Measurements from ENCODE around the gene GALNT15.

The GALNT15 gene

DNA sequence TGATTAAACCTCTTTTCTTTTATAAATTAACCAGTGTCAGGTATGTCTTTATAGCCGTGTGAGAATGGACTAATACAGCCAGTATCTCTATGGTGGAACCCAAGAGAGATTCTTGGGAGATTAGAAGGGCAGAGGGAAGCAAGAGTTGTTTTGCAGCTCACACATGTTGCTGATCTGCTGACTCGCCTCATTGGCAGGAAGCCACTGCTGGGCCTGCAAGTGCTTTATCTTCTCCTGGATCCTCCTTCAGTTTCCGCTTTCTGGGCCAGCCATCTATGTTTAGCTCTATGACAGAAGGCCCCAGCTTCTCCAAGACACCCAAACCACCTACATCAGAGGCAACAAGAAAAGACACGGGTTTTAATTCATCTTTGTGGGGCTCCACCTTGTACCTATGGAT lies 23.4 kb upstream of the GALNT15 start:
- H3K36me3 ChIP-seq (replicated peaks; ENCODE audit: low read depth, low read length): no peaks in the 10 kb centered on the region
- TF ChIP-seq, protein P1, sequence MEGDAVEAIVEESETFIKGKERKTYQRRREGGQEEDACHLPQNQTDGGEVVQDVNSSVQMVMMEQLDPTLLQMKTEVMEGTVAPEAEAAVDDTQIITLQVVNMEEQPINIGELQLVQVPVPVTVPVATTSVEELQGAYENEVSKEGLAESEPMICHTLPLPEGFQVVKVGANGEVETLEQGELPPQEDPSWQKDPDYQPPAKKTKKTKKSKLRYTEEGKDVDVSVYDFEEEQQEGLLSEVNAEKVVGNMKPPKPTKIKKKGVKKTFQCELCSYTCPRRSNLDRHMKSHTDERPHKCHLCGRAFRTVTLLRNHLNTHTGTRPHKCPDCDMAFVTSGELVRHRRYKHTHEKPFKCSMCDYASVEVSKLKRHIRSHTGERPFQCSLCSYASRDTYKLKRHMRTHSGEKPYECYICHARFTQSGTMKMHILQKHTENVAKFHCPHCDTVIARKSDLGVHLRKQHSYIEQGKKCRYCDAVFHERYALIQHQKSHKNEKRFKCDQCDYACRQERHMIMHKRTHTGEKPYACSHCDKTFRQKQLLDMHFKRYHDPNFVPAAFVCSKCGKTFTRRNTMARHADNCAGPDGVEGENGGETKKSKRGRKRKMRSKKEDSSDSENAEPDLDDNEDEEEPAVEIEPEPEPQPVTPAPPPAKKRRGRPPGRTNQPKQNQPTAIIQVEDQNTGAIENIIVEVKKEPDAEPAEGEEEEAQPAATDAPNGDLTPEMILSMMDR (IDR thresholded peaks at IDR 0.05; ENCODE audit: low read depth, low read length): no peak
- TF ChIP-seq EZH2phosphoT487 (IDR thresholded peaks at IDR 0.05; ENCODE audit: low read depth): no peak
- H3K9me3 ChIP-seq (ENCODE audit: insufficient read depth, low read length): peaks cover 4% of the 10 kb centered on the region; the same call in 1 of the 2 replicates
- H3K27me3 ChIP-seq (ENCODE audit: low read depth, low read length): peaks cover 4% of the 10 kb centered on the region; the same call in 1 of the 2 replicates
- no peak overlapping the region for H3K9ac ChIP-seq (ENCODE audit: low read length)
- no peak overlapping the region for H2AFZ ChIP-seq (ENCODE audit: low read depth, low read length)
- no peak overlapping the region for H3K27ac ChIP-seq (ENCODE audit: low read length)
- no peaks in the 10 kb centered on the region for H3K79me2 ChIP-seq (ENCODE audit: low read length)
- no peak overlapping the region for H3K4me3 ChIP-seq (ENCODE audit: low read length)
- H4K20me1 ChIP-seq (ENCODE audit: insufficient read depth, low read length): no peaks in the 10 kb centered on the region
- no peak overlapping the region for H3K4me2 ChIP-seq (ENCODE audit: low read length)
- no peaks in the 10 kb centered on the region for H3K4me1 ChIP-seq (ENCODE audit: low read length)

DNA sequence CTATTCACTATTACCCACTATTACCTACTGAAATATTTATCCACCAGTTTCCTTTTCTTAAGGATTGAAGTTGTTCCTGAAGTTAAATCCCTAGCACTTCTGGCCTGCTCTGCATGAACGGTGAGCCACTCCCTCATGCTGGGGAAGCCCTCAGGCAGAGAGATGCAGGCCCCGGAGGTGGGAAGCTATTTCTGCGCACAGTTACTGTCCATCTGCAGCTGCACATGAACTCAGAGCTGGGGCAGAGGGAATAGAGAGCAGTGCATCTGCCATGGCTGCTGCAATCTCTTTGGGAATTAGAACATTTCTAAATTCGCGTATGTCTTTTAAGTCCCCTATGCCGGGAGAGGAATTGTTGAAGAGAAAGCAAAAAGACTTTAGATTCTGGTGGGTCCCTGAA lies 6.3 kb upstream of the GALNT15 start:
- no peak overlapping the region for H2AFZ ChIP-seq (ENCODE audit: low read depth, low read length)
- no peaks in the 10 kb centered on the region for H3K9me3 ChIP-seq (ENCODE audit: insufficient read depth, low read length)
- H3K27ac ChIP-seq (ENCODE audit: low read length): no peak overlapping the region
- no peaks in the 10 kb centered on the region for H3K79me2 ChIP-seq (ENCODE audit: low read length)
- no peaks in the 10 kb centered on the region for H3K36me3 ChIP-seq (replicated peaks; ENCODE audit: low read depth, low read length)
- H3K4me1 ChIP-seq (ENCODE audit: low read length): no peaks in the 10 kb centered on the region
- no peak overlapping the region for H3K9ac ChIP-seq (ENCODE audit: low read length)
- no peak for TF ChIP-seq EZH2phosphoT487 (IDR thresholded peaks at IDR 0.05; ENCODE audit: low read depth)
- TF ChIP-seq, protein P1 (IDR thresholded peaks at IDR 0.05; ENCODE audit: low read depth, low read length): no peak
- no peak overlapping the region for H3K4me3 ChIP-seq (ENCODE audit: low read length)
- H3K27me3 ChIP-seq (ENCODE audit: low read depth, low read length): peaks cover 30% of the 10 kb centered on the region
- H4K20me1 ChIP-seq (ENCODE audit: insufficient read depth, low read length): no peaks in the 10 kb centered on the region
- H3K4me2 ChIP-seq (ENCODE audit: low read length): no peak overlapping the region

DNA sequence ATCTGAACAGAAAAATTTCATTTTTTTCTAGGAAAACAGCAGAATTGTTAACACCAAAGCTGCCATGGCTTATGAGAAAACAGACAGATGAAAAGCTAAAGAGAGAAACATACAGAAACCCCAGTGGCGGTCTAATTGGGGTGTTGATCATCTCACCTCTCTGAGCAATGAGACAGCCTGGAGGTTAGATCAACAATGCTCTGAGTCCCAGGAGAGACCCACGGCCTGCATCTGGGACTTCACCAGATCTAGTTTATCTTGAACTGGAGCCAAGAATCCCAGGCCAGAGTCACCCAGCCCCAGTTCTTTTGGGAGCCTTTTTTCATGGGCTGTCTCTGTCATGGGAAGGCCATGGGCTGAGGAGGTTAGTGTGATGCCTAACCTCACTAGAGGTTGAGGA lies 3.5 kb upstream of the GALNT15 start:
- Histone ChIP-seq H3K79me2 (ENCODE audit: low read length) (no peaks in the 10 kb centered on the region), H2AFZ (ENCODE audit: low read depth, low read length) (no peak overlapping the region), H3K27ac (ENCODE audit: low read length) (no peak overlapping the region), H3K4me2 (ENCODE audit: low read length) (no peak overlapping the region), H3K36me3 (replicated peaks; ENCODE audit: low read depth, low read length) (no peaks in the 10 kb centered on the region), H3K4me3 (ENCODE audit: low read length) (no peak overlapping the region), H3K9me3 (ENCODE audit: insufficient read depth, low read length) (no peaks in the 10 kb centered on the region), H3K4me1 (ENCODE audit: low read length) (no peaks in the 10 kb centered on the region), H3K27me3 (ENCODE audit: low read depth, low read length) (peaks cover 53% of the 10 kb centered on the region), H4K20me1 (ENCODE audit: insufficient read depth, low read length) (no peaks in the 10 kb centered on the region), H3K9ac (ENCODE audit: low read length) (no peak overlapping the region)
- TF ChIP-seq EZH2phosphoT487 (IDR thresholded peaks at IDR 0.05; ENCODE audit: low read depth): no peak
- TF ChIP-seq, protein P1 (IDR thresholded peaks at IDR 0.05; ENCODE audit: low read depth, low read length): no peak

DNA sequence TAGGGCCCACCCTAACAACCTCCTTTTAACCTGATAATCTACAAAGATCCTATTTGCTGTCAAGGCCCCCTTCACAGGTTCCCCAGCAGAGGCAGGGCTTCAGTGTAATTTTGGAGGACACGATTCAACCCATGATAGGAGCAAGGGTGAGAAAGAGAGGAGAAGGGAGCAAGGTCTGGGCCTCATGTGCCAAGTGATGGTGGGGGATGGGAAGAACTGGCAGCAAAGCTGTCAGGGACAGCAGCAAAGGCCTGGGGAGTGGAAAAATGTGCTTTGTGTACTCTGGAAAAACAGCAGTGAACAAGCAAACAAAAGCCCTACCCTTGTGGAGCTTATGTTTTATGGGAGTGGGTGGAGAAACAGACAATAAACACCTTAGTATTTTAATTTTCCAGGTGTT lies 2.7 kb upstream of the GALNT15 start:
- no peak overlapping the region for H3K9ac ChIP-seq (ENCODE audit: low read length)
- no peaks in the 10 kb centered on the region for H3K9me3 ChIP-seq (ENCODE audit: insufficient read depth, low read length)
- H3K27ac ChIP-seq (ENCODE audit: low read length): no peak overlapping the region
- H3K79me2 ChIP-seq (ENCODE audit: low read length): no peaks in the 10 kb centered on the region
- H3K36me3 ChIP-seq (replicated peaks; ENCODE audit: low read depth, low read length): no peaks in the 10 kb centered on the region
- H3K4me2 ChIP-seq (ENCODE audit: low read length): no peak overlapping the region
- H3K4me3 ChIP-seq (ENCODE audit: low read length): no peak overlapping the region
- H2AFZ ChIP-seq (ENCODE audit: low read depth, low read length): no peak overlapping the region
- TF ChIP-seq, protein P1 (IDR thresholded peaks at IDR 0.05; ENCODE audit: low read depth, low read length): no peak
- no peak for TF ChIP-seq EZH2phosphoT487 (IDR thresholded peaks at IDR 0.05; ENCODE audit: low read depth)
- no peaks in the 10 kb centered on the region for H3K4me1 ChIP-seq (ENCODE audit: low read length)
- no peaks in the 10 kb centered on the region for H4K20me1 ChIP-seq (ENCODE audit: insufficient read depth, low read length)
- peaks cover 59% of the 10 kb centered on the region for H3K27me3 ChIP-seq (ENCODE audit: low read depth, low read length)
